ENCODE measurements around the gene USP21. TPM values are rescaled to one million over a fixed set of nuclear protein-coding genes. Genes with fewer than 3 reads are reported as not detected.

The USP21 gene
- total RNA-seq, 1 experiment from 2014 or later, result 41.9 TPM

- H3K4me3 ChIP-seq (ENCODE audit: low read depth in 2 of 2, low read length in 2 of 2), result no peak overlapping the region
- BruUV-seq (replicated peaks), result no TSS peak
- ATAC-seq (peak; percentile 80; the same call in 1 of the 2 replicates), DNase-seq (ENCODE audit: low read depth, low spot score) (no peak)
- intact Hi-C loops (cut with micrococcal nuclease; ENCODE audit: unreplicated experiment) (no loop called here), in situ Hi-C loops (cut with HindIII; ENCODE audit: low pct_unique_long_range_greater_than_20kb, low sequenced_read_pairs) (no loop called here)
- H3K4me1 ChIP-seq (ENCODE audit: control insufficient read depth, insufficient read depth, low read length), result no peaks in the 10 kb centered on the region
- ChIA-PET CTCF (interaction anchor here (0.6 kb wide), 1 partner anchor 146 kb away, joined by 15 read pairs; no protein-coding TSS in a partner anchor), POLR2A (interaction anchor here (0.7 kb wide), 1 partner anchor 18 kb away, joined by 3 read pairs; no protein-coding TSS in a partner anchor)
- no peak overlapping the region for H3K27ac ChIP-seq (ENCODE audit: low read length)
- H3K36me3 ChIP-seq (ENCODE audit: control insufficient read depth, insufficient read depth, low read length), result no peaks in the 10 kb centered on the region
- TF ChIP-seq REST (IDR thresholded peaks at IDR 0.05; ENCODE audit: insufficient read depth in 1 of 2, low read depth in 2 of 2, low read length in 1 of 2) (no peak), TCF7L2 (IDR thresholded peaks at IDR 0.05; ENCODE audit: low read depth, low read length) (no peak), CTCF (IDR thresholded peaks at IDR 0.05) (no peak; the same call in 1 of the 2 replicates), POLR2AphosphoS5 (IDR thresholded peaks at IDR 0.05; ENCODE audit: low read depth, low read length) (no peak), SIN3A (IDR thresholded peaks at IDR 0.05; ENCODE audit: borderline replicate concordance, insufficient read depth, low read depth, low read length) (no peak)
- no peaks in the 10 kb centered on the region for H3K27me3 ChIP-seq (ENCODE audit: control insufficient read depth, insufficient read depth, low read length)
- no peaks in the 10 kb centered on the region for H3K9me3 ChIP-seq (ENCODE audit: control insufficient read depth, insufficient read depth, low read depth, low read length)
These were observed 19.5 kb upstream of the USP21 start for GRCh38 chr1:161139766-161140165.

- in situ Hi-C loops (cut with HindIII; ENCODE audit: low pct_unique_long_range_greater_than_20kb, low sequenced_read_pairs), result no loop called here
These were observed 18.4 kb upstream of the USP21 start for GRCh38 chr1:161140755-161141400.

GRCh38 chr1:161145832-161146231 lies 13.5 kb upstream of the USP21 start:
- intact Hi-C loops (cut with micrococcal nuclease; ENCODE audit: unreplicated experiment), result no loop called here
- in situ Hi-C loops (cut with HindIII; ENCODE audit: low pct_unique_long_range_greater_than_20kb, low sequenced_read_pairs), result no loop called here
- BruUV-seq (replicated peaks), result no TSS peak
- ChIA-PET POLR2A (interaction anchor here (0.6 kb wide), 1 partner anchor 188 kb away, joined by 11 read pairs; no protein-coding TSS in a partner anchor), CTCF (no interaction called here)
- no peak overlapping the region for H3K4me3 ChIP-seq (ENCODE audit: low read depth in 2 of 2, low read length in 2 of 2)
- H3K36me3 ChIP-seq (ENCODE audit: control insufficient read depth, insufficient read depth, low read length), result no peaks in the 10 kb centered on the region
- H3K4me1 ChIP-seq (ENCODE audit: control insufficient read depth, insufficient read depth, low read length), result no peaks in the 10 kb centered on the region
- H3K9me3 ChIP-seq (ENCODE audit: control insufficient read depth, insufficient read depth, low read depth, low read length), result no peaks in the 10 kb centered on the region
- TF ChIP-seq POLR2AphosphoS5 (IDR thresholded peaks at IDR 0.05; ENCODE audit: low read depth, low read length), result no peak
- no peak for TF ChIP-seq TCF7L2 (IDR thresholded peaks at IDR 0.05; ENCODE audit: low read depth, low read length)
- ATAC-seq (no peak; the same call in 1 of the 2 replicates), DNase-seq (ENCODE audit: low read depth, low spot score) (no peak)
- H3K27me3 ChIP-seq (ENCODE audit: control insufficient read depth, insufficient read depth, low read length), result no peaks in the 10 kb centered on the region
- no peak overlapping the region for H3K27ac ChIP-seq (ENCODE audit: low read length)

More at GRCh38 chr1:161140755-161141400, 18.4 kb upstream of the USP21 start:
- H3K4me3 ChIP-seq (ENCODE audit: low read depth in 2 of 2, low read length in 2 of 2), result no peak overlapping the region
- no peak for TF ChIP-seq SIN3A (IDR thresholded peaks at IDR 0.05; ENCODE audit: borderline replicate concordance, insufficient read depth, low read depth, low read length)
- H3K27ac ChIP-seq (ENCODE audit: low read length), result no peak overlapping the region
- H3K27me3 ChIP-seq (ENCODE audit: control insufficient read depth, insufficient read depth, low read length), result no peaks in the 10 kb centered on the region
- H3K9me3 ChIP-seq (ENCODE audit: control insufficient read depth, insufficient read depth, low read depth, low read length), result no peaks in the 10 kb centered on the region
- no peaks in the 10 kb centered on the region for H3K4me1 ChIP-seq (ENCODE audit: control insufficient read depth, insufficient read depth, low read length)
- DNase-seq (ENCODE audit: low read depth, low spot score), result no peak
- no peaks in the 10 kb centered on the region for H3K36me3 ChIP-seq (ENCODE audit: control insufficient read depth, insufficient read depth, low read length)
- ChIA-PET POLR2A (interaction anchor here (0.6 kb wide), 1 partner anchor 11 kb away, joined by 9 read pairs; no protein-coding TSS in a partner anchor), CTCF (interaction anchor here (0.6 to 1.1 kb wide), 3 partner anchors 43 to 152 kb away, joined by 4 to 12 read pairs (median 5); no protein-coding TSS in a partner anchor)
- BruUV-seq (replicated peaks), result no TSS peak
- intact Hi-C loops (cut with micrococcal nuclease; ENCODE audit: unreplicated experiment), result no loop called here
- ATAC-seq, result no peak

Measured in Panc1 (cell line).